Measurements from ENCODE around the gene RENBP.
A peak's percentile ranks its signal among the peaks of the same experiment; 100 is the strongest.
"Not testable (repeated sequence)": the region's sequence is repeated elsewhere in the genome, so short reads cannot be mapped to it uniquely, and the experiment has no call there.

The RENBP gene

GRCh38 chrX:153944140-153944799, at the start of gene RENBP:
RENBP (minus strand) TSS chrX:153944643; CDS start chrX:153944610, 33 bp downstream.
- no peak for DNase-seq (ENCODE audit: low spot score)

GRCh38 chrX:153993978-153994377, 49.5 kb upstream of the RENBP start:
- no peak for DNase-seq (ENCODE audit: low spot score)

DNA sequence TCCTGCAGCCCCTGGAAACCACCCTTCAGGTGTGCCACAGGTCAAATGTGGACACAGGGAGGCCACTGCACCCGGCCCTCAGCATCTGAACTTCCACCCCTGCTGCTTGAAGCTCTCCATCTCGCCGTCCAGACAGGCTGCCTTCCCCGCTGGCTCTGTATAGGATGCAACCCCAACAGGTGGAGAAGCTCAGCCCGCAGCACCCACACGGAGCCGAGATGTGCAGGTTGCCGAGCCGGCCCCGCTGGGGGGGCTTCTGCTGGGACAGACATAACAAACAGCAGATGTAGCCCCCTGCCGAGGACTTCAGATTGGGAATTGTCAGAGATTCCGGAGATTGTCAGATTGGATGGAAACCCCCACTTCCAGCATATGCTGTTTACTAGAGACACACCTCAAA, 48.6 kb upstream of the RENBP start:
- no peak for DNase-seq (ENCODE audit: low spot score)

GRCh38 chrX:153992180-153992579, 47.7 kb upstream of the RENBP start:
- no peak for DNase-seq (ENCODE audit: low spot score)

- DNase-seq (ENCODE audit: low spot score), result no peak
Observed at GRCh38 chrX:153991013-153991580, 46.7 kb upstream of the RENBP start.

DNA sequence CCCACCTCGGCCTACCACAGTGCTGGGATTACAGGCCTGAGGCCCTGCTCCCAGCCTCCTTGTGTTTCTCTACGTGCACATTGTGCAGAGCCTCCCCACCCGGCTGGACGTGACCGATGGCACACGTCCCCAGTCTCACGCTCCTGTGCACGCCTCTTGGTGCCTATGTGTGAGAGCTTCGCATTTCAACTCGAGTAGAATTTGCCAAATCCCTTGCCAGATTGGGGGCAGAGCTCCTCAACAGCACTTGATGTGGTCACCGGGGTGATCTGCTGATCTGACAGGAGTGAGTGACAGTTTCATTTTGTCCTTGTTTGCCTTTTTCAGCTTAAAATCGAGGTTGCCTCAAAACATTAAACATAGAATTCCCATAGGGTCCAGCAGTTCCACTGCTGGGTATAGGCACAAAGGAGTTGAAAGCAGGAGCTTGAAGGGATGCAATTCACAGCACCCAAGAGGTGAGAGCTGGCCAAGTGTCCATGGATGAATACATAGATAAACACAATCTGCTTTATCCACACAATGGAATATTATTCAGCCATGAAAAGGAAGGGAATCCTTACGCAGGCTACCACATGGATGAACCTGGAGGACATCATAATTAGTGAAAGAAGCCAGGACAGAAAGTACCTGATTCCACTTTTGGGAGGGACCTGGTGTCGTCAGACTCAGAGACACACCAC, 45.7 kb upstream of the RENBP start:
- no peak for DNase-seq (ENCODE audit: low spot score)

DNA sequence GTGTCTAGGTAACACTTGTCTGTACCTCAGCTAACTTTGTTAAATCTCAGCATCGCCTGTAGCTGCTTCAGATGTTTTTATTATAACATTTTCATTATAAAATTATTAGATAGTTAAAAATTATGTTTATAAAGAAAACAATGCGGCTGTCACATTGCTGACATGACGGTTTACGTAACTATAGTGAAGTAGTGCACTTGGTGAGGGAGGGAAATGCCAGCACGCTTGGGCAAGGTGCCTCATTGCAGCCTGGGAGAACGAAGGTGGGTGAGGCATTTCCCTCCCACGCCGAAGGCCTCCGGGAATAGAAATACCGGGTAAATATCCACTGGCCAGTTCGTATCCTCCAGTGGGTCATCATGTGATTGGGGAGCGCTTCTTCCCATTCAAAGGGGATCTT, 44.0 kb upstream of the RENBP start:
- DNase-seq (ENCODE audit: low spot score), result no peak

GRCh38 chrX:153984351-153985178, 40.1 kb upstream of the RENBP start:
- no peak for DNase-seq (ENCODE audit: low spot score)

- no peak for DNase-seq (ENCODE audit: low spot score)
Observed at GRCh38 chrX:153983321-153983801, 38.9 kb upstream of the RENBP start.

- DNase-seq (ENCODE audit: low spot score), result no peak
Observed at GRCh38 chrX:153981771-153982533, 37.5 kb upstream of the RENBP start.

GRCh38 chrX:153981231-153981630, 36.8 kb upstream of the RENBP start:
- no peak for DNase-seq (ENCODE audit: low spot score)

DNA sequence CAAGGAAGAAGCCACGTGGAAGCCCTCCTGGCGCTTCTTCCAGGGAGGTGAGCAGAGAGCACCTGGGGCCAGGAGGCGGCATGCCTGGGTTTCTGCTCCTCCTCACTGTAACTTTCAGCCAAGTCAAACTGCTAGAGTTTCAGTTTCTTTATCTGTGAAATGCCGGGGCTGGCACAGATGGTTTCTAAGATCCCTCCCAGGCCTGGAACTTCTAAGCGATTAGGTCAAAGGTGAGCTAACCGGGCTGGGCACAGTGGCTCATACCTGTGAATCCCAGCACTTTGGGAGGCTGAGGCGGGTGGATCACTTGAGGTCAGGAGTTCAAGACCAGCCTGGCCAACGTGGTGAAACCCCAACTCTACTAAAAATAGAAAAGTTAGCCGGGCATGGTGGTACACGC, 36.0 kb upstream of the RENBP start:
- not testable (repeated sequence) for DNase-seq (ENCODE audit: low spot score)

DNA sequence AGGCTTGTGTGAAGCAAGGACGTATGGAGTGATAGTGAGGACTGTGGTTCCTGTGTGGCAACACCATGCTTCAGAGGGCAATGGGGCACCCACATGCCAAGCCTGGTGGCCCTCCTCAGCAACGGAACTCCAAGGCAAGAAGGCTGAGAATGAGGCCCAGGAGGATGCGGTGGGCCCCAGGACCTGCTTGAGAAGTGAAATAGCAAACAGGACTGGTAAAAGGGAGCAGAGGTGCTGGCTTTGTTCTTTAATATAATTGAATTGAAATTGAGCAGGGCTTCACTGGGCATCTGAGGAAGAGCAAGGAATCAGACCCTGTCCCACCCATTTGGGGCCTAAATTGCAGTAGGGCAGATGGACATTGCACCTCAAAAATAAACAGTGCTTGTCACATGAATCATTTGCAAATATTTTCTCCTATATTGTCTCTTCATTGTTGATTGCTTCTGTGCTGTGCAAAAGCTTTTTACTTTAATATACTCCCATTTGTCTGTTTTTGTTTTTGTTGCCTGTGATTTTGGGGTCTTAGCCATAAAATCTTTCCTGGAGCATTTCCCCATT, 30.4 kb upstream of the RENBP start:
- DNase-seq (ENCODE audit: low spot score), result no peak

DNA sequence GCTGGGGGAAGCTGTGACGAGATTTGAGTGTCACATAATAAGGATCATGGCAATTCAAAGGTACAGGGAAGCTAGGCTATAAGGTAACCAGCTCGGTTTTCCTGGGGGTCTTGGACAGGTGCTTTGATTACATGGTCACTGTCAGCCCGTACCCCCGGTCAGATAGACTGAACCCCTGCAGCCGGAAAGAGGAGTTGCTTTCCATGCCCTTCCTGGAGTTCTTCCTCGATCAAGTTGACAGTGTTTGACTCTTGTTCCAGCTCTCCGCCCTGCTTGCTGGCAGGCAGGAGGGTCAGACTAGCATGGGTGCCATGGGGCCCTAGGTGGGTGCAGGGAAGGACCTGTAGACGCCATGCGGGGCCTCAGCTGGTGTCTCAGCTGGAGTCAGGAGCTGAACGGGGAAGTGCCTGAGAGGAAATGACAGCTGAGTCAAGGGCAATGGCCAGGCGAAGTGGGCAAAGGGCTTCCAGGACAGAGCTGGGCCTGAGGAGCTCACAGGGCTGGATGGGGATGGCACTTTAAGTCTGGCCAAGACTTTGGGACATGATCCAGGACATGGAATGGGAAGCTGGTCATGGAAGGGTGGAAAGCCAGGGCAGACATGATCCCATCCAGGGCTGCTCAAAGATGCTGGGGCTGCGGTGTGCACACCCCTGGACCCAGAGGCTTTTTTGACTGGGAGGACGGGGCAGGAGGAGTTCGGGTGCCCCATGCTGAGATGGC, 29.7 kb upstream of the RENBP start:
- DNase-seq (ENCODE audit: low spot score), result no peak

GRCh38 chrX:153973127-153974002, 28.9 kb upstream of the RENBP start:
- no peak for DNase-seq (ENCODE audit: low spot score)

- DNase-seq (ENCODE audit: low spot score), result peak; percentile 90
Observed at GRCh38 chrX:153972368-153973126, 28.1 kb upstream of the RENBP start, which contains the start of gene TMEM187. TMEM187 (plus strand) TSS chrX:153972754; CDS start chrX:153982063, 9,309 bp downstream.

DNA sequence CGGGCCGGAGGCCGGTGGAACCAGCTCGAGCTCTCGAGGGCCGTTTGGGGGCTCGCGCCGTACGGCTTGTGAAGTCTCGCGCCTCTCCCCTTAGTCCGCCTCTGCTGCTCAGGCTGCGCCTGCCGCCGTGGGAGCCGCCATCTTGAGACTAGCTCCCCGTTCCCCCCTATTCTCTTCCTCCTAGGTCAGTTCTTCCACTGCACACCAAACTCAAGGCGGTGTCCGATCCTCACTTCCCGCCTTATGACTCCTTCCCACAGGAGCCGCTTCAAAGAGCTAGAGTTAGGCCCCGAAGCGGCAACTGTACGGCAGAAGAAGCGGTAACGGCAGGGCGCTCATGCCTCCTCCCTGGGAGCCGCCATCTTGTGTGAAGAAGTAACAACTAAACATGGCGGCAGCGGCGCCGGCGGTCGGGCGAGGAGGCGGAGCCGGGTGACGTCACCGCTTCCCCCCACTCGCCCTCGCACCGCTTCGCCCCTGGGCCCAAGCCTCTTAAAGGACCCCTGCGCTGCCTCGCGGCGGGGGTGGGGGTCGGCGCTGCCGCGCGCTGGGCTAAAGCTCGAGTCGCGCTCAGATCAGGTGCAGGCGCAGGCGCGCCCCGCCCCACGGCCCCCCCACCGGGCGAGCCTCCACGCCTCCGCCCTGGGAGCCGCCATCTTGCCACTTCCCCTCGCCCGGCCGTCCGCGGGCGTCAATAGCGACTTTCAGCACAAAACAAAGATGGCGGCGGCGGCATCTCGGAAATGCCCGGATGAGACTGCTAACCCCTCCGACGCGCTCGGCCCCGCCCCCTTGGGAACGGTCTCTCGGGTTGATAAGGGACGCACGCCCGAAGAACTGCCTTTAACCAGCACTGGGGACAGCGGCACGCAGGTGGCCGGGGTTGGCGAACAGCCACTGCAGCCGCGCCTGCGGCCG, 27.3 kb upstream of the RENBP start, which contains the start of gene HCFC1:
Gene HCFC1, minus strand, starts transcription at position 369 of the 918 bp plus-strand sequence. CDS start 978 bp downstream, outside the sequence.
- peak; percentile 85 for DNase-seq (ENCODE audit: low spot score)

- DNase-seq (ENCODE audit: low spot score), result peak; percentile 82
Observed at GRCh38 chrX:153971124-153971449, 26.6 kb upstream of the RENBP start.
